ENCODE results near the gene GRWD1. TPM values are rescaled to one million over a fixed set of nuclear protein-coding genes. Genes with fewer than 3 reads are reported as not detected.

GRWD1 gene
- total RNA-seq, 2 experiments from 2014 or later, result 21.4 to 21.7 TPM

DNA sequence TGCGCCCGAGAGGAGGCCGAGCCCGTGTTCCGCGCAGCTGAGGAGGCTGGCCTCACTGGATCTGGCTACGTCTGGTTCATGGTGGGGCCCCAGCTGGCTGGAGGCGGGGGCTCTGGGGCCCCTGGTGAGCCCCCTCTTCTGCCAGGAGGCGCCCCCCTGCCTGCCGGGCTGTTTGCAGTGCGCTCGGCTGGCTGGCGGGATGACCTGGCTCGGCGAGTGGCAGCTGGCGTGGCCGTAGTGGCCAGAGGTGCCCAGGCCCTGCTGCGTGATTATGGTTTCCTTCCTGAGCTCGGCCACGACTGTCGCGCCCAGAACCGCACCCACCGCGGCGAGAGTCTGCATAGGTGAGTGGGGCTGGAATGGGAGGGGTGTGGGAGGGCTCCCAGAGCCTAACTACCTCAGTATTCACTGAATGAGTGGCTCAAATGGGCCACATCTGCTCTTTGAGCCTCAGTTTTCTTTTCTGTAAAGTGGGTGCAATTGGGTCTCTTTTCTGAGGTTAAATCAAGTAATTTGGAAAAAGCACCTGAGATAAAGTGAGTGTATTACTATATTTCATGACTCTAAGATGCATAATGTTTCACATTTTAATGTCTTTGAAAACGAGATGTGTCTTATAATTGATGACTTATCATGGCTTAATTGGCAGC is 40.6 kb upstream of the GRWD1 start:
- Histone ChIP-seq H3K27me3 (ENCODE audit: control insufficient read depth in 1 of 2, insufficient read depth in 2 of 2, low read length in 2 of 2) (no peaks in the 10 kb centered on the region), H3K9me3 (ENCODE audit: control insufficient read depth in 1 of 2, insufficient read depth in 1 of 2, low read length in 2 of 2) (no peaks in the 10 kb centered on the region), H3K27ac (ENCODE audit: low read depth in 1 of 2, low read length in 2 of 2) (no peak overlapping the region), H3K4me1 (ENCODE audit: insufficient read depth, low read length) (peaks cover 7% of the 10 kb centered on the region), H3K36me3 (ENCODE audit: insufficient read depth, low read length) (no peaks in the 10 kb centered on the region), H3K4me3 (ENCODE audit: low read length) (no peak overlapping the region)
- POLR2A ChIA-PET, result interaction anchor here (0.6 kb wide), 1 partner anchor 1003 kb away, joined by 3 read pairs; no protein-coding TSS in a partner anchor
- Mint-ChIP-seq H3K4me3 (no peak overlapping the region), H3K9me3 (no peaks in the 10 kb centered on the region), H3K4me1 (ENCODE audit: low read depth) (no peaks in the 10 kb centered on the region), H3K27ac (no peak overlapping the region), H3K36me3 (ENCODE audit: low read depth) (no peaks in the 10 kb centered on the region), H3K27me3 (peaks cover 15% of the 10 kb centered on the region)
- CTCF ChIA-PET, result no interaction called here
- intact Hi-C loops (cut with DNase I, micrococcal nuclease), result no loop called here
- DNase-seq, result no peak
- ATAC-seq (ENCODE audit: poor library complexity), result no peak
- TF ChIP-seq, protein P1, sequence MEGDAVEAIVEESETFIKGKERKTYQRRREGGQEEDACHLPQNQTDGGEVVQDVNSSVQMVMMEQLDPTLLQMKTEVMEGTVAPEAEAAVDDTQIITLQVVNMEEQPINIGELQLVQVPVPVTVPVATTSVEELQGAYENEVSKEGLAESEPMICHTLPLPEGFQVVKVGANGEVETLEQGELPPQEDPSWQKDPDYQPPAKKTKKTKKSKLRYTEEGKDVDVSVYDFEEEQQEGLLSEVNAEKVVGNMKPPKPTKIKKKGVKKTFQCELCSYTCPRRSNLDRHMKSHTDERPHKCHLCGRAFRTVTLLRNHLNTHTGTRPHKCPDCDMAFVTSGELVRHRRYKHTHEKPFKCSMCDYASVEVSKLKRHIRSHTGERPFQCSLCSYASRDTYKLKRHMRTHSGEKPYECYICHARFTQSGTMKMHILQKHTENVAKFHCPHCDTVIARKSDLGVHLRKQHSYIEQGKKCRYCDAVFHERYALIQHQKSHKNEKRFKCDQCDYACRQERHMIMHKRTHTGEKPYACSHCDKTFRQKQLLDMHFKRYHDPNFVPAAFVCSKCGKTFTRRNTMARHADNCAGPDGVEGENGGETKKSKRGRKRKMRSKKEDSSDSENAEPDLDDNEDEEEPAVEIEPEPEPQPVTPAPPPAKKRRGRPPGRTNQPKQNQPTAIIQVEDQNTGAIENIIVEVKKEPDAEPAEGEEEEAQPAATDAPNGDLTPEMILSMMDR (IDR thresholded peaks at IDR 0.05), result no peak

DNA sequence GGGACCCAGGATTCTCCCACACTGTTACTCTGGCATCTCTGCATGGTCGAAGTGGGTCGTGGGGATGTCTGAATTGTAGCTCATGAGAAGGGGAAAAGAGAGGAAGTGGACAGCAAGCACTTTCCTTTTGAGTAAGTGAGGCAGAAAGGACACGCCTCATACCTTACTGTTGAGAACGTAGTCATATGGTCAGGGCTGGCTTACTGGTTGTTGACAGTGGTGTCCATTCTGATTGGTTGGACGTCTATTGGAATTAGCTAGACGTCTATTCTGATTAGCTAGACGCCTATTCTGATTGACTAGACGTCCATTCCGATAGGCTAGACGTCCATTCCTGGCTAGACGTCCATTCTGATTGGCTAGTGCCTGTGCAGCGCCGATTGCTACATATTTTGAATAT is 39.9 kb upstream of the GRWD1 start:
- no peaks in the 10 kb centered on the region for H3K27me3 ChIP-seq (ENCODE audit: control insufficient read depth in 1 of 2, insufficient read depth in 2 of 2, low read length in 2 of 2)
- TF ChIP-seq, protein P1 (IDR thresholded peaks at IDR 0.05), result no peak
- no peak overlapping the region for H3K27ac Mint-ChIP-seq
- H3K4me1 ChIP-seq (ENCODE audit: insufficient read depth, low read length), result peaks cover 3% of the 10 kb centered on the region
- no peak overlapping the region for H3K4me3 ChIP-seq (ENCODE audit: low read length)
- no peaks in the 10 kb centered on the region for H3K36me3 ChIP-seq (ENCODE audit: insufficient read depth, low read length)
- no peaks in the 10 kb centered on the region for H3K9me3 ChIP-seq (ENCODE audit: control insufficient read depth in 1 of 2, insufficient read depth in 1 of 2, low read length in 2 of 2)
- no peak overlapping the region for H3K4me3 Mint-ChIP-seq
- ATAC-seq (ENCODE audit: poor library complexity), result no peak
- ChIA-PET POLR2A (no interaction called here), CTCF (no interaction called here)
- H3K9me3 Mint-ChIP-seq, result no peaks in the 10 kb centered on the region
- DNase-seq, result no peak
- H3K27me3 Mint-ChIP-seq, result peaks cover 15% of the 10 kb centered on the region
- no peaks in the 10 kb centered on the region for H3K36me3 Mint-ChIP-seq (ENCODE audit: low read depth)
- H3K27ac ChIP-seq (ENCODE audit: low read depth in 1 of 2, low read length in 2 of 2), result no peak overlapping the region
- intact Hi-C loops (cut with DNase I, micrococcal nuclease), result no loop called here
- no peaks in the 10 kb centered on the region for H3K4me1 Mint-ChIP-seq (ENCODE audit: low read depth)

GRCh38 chr19:48413879-48414587 is 31.8 kb upstream of the GRWD1 start:
- Mint-ChIP-seq H3K27me3 (peaks cover 19% of the 10 kb centered on the region), H3K27ac (no peak overlapping the region), H3K36me3 (ENCODE audit: low read depth) (no peaks in the 10 kb centered on the region), H3K9me3 (no peaks in the 10 kb centered on the region), H3K4me3 (peak overlapping the region; percentile 83), H3K4me1 (ENCODE audit: low read depth) (peaks cover 26% of the 10 kb centered on the region)
- no peaks in the 10 kb centered on the region for H3K36me3 ChIP-seq (ENCODE audit: insufficient read depth, low read length)
- H3K4me1 ChIP-seq (ENCODE audit: insufficient read depth, low read length), result peaks cover 30% of the 10 kb centered on the region
- peak overlapping the region; percentile 49 for H3K4me3 ChIP-seq (ENCODE audit: low read length)
- peaks cover 0 to 11% of the 10 kb centered on the region in 2 experiments for H3K27me3 ChIP-seq (ENCODE audit: control insufficient read depth in 1 of 2, insufficient read depth in 2 of 2, low read length in 2 of 2)
- CTCF ChIA-PET, result interaction anchor here (1.1 to 2.7 kb wide), 2 partner anchors 12 to 23 kb away, joined by 3 to 10 read pairs; partner anchors contain the start of gene KDELR1
- POLR2A ChIA-PET, result interaction anchor here (0.9 to 1.3 kb wide), 4 partner anchors 14 to 93 kb away, joined by 3 to 4 read pairs (median 3); partner anchors contain the start of gene KDELR1
- TF ChIP-seq, protein P1 (IDR thresholded peaks at IDR 0.05), result no peak
- H3K9me3 ChIP-seq (ENCODE audit: control insufficient read depth in 1 of 2, insufficient read depth in 1 of 2, low read length in 2 of 2), result peaks cover 0 to 5% of the 10 kb centered on the region in 2 experiments
- ATAC-seq (ENCODE audit: poor library complexity), result no peak
- DNase-seq, result peak in 1 of 14 experiments; percentile 38
- no peak overlapping the region for H3K27ac ChIP-seq (ENCODE audit: low read depth in 1 of 2, low read length in 2 of 2)
- intact Hi-C loops (cut with DNase I, micrococcal nuclease), result loop anchor here in 1 of 2 experiments (2.0 kb wide), 1 partner anchor 31 kb away; the partner anchor contains the start of gene GRWD1

Data from CD4-positive, alpha-beta T cell (primary cell).